H1 (cell line): ENCODE results near the gene MOG.

Experiments used
- BACH1 ChIP-seq: IDR thresholded peaks from 2 replicates; pipeline ENCODE4 v1.6.1; 2012; ENCODE audit warnings: low read length, improper control_type of control experiment
- JUN ChIP-seq: IDR thresholded peaks from 2 replicates; pipeline ENCODE4 v1.6.1; 2011; ENCODE audit warnings: low read depth, mild to moderate bottlenecking, improper control_type of control experiment, low read length
- KDM1A ChIP-seq: fragments of 200-600, 300-600 bp; sonication (generic); IDR thresholded peaks from 2 replicates; pipeline ENCODE4 v1.7.1; 2016; ENCODE audit warnings: mild to moderate bottlenecking, low read length, borderline replicate concordance
- POLR2AphosphoS5 ChIP-seq: IDR thresholded peaks from 2 replicates; pipeline ENCODE4 v1.6.1; 2011; ENCODE audit warnings: low read depth, low read length
- RAD21 ChIP-seq, 2 experiments: IDR thresholded peaks in 1 of 2; conservative IDR thresholded peaks in 1 of 2; 2 replicates each; pipeline ENCODE4 v1.6.1; 2011; ENCODE audit warnings: low read depth in 2 of 2, low read length in 2 of 2, improper control_type of control experiment in 1 of 2, inconsistent platforms in 1 of 2, mild to moderate bottlenecking in 1 of 2, moderate library complexity in 1 of 2
- RFX5 ChIP-seq: IDR thresholded peaks from 2 replicates; pipeline ENCODE4 v1.6.1; 2011; ENCODE audit warnings: low read depth, low read length, improper control_type of control experiment, borderline replicate concordance
- RNF2 ChIP-seq: fragments of 200-900, 300-1000 bp; sonication (generic); IDR thresholded peaks from 2 replicates; pipeline ENCODE4 v1.7.1; 2016; ENCODE audit warnings: borderline replicate concordance, low read depth, mild to moderate bottlenecking, antibody characterized with exemption, low read length; ENCODE audit not compliant: poor library complexity, severe bottlenecking; ENCODE audit errors: missing control alignments
- ZNF274 ChIP-seq: IDR thresholded peaks from 2 replicates; pipeline ENCODE4 v1.7.0; 2012; ENCODE audit warnings: low read length, borderline replicate concordance; ENCODE audit errors: extremely low read depth
- TF ChIP-seq, protein P1 (sequence below), 3 experiments: IDR thresholded peaks; 1 replicate in 2 of 3; 2 replicates in 1 of 3; pipeline versions ENCODE4 v1.5.1 to v1.6.1; 2011; ENCODE audit warnings: low read length in 3 of 3, mild to moderate bottlenecking in 3 of 3, inconsistent platforms in 2 of 3, low read depth in 1 of 3, moderate library complexity in 1 of 3; ENCODE audit not compliant: insufficient read depth in 1 of 3; ENCODE audit errors: control extremely low read depth in 1 of 3
- TF ChIP-seq, protein P2 (sequence below): IDR thresholded peaks from 2 replicates; pipeline ENCODE4 v1.6.1; 2011; ENCODE audit warnings: low read depth, mild to moderate bottlenecking, low read length; ENCODE audit not compliant: insufficient read depth

DNA sequence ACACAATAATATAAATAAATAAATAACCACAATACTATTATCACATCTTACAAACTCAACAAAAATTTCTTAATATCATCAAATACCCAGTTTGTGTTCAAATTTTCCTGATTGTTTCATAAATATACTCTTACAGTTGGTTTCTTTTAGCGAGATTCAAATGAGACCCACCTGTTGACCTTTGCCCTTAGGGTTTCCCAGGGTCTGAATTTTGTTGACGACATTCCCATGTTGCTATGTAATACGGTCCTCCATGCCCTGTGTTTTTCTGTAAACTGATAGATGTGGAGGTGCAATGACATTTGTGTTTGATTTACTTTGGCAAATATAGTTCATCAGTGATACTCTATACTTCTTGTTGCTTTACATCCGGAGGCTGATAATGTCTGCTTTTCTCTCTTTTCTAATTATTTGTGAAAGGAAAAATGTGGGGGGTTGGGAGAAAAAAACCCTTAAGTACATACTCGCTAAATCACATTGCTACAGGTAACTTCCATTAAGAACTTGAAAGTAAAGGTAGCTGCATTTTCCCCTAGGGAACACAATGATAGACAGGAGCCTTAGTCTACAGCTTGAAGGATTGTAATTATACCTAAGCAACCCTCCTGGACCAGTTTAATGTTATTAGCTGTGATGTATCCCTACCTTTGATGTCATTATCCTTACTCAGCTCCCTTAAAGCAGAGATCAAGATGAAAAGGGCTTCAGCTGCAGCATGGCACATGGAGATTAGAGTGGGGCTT, 6.6 kb downstream of the MOG start:
- TF ChIP-seq, protein P1, sequence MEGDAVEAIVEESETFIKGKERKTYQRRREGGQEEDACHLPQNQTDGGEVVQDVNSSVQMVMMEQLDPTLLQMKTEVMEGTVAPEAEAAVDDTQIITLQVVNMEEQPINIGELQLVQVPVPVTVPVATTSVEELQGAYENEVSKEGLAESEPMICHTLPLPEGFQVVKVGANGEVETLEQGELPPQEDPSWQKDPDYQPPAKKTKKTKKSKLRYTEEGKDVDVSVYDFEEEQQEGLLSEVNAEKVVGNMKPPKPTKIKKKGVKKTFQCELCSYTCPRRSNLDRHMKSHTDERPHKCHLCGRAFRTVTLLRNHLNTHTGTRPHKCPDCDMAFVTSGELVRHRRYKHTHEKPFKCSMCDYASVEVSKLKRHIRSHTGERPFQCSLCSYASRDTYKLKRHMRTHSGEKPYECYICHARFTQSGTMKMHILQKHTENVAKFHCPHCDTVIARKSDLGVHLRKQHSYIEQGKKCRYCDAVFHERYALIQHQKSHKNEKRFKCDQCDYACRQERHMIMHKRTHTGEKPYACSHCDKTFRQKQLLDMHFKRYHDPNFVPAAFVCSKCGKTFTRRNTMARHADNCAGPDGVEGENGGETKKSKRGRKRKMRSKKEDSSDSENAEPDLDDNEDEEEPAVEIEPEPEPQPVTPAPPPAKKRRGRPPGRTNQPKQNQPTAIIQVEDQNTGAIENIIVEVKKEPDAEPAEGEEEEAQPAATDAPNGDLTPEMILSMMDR (IDR thresholded peaks at IDR 0.05; ENCODE audit: control extremely low read depth in 1 of 3, insufficient read depth in 1 of 3, low read depth in 1 of 3, low read length in 3 of 3), result no peak
- TF ChIP-seq RNF2 (no peak), ZNF274 (no peak), JUN (no peak), KDM1A (no peak), BACH1 (no peak), POLR2AphosphoS5 (no peak), RAD21 (IDR thresholded peaks at IDR 0.05 in 1 of 2, conservative IDR thresholded peaks at IDR 0.05 in 1 of 2; ENCODE audit: low read depth in 2 of 2, low read length in 2 of 2) (no peak), RFX5 (no peak)
- TF ChIP-seq, protein P2, sequence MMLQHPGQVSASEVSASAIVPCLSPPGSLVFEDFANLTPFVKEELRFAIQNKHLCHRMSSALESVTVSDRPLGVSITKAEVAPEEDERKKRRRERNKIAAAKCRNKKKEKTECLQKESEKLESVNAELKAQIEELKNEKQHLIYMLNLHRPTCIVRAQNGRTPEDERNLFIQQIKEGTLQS, result no peak
